CD4-positive, alpha-beta memory T cell (primary cell): ENCODE measurements around the gene PKN1. TPM values are rescaled to one million over a fixed set of nuclear protein-coding genes. Genes with fewer than 3 reads are reported as not detected.
"Not testable (repeated sequence)": the region's sequence is repeated elsewhere in the genome, so short reads cannot be mapped to it uniquely, and the experiment has no call there.

Experiments
- CTCF ChIA-PET: fragments of 350-600 bp; sonication (Branson Sonifier 250); formaldehyde crosslinking; loops from one replicate; lab custom pipeline; 2021; ENCODE audit warnings: inconsistent platforms; ENCODE audit not compliant: partially characterized antibody; lab: Charles Lee
- POLR2A ChIA-PET: fragments of 350-600 bp; sonication (Branson Sonifier 250); formaldehyde crosslinking; loops from one replicate; lab custom pipeline; 2021; ENCODE audit not compliant: partially characterized antibody; lab: Charles Lee
- DNase-seq, 5 donors: peaks; one replicate each; pipeline versions ENCODE4 v3.0.0 to v3.0.0-alpha.2; 2020 to 2022; ENCODE audit warnings: mixed read lengths in 1 of 5
- H3K27ac ChIP-seq: one replicate; pipeline ENCODE4 v1.7.0; 2013; ENCODE audit warnings: low read depth, low read length
- H3K27me3 ChIP-seq: 2 replicates; pipeline ENCODE4 v1.7.0; 2013; ENCODE audit warnings: mild to moderate bottlenecking, low read length, moderate library complexity; ENCODE audit not compliant: insufficient read depth
- H3K36me3 ChIP-seq: 2 replicates; pipeline ENCODE4 v1.7.0; 2013; ENCODE audit warnings: mild to moderate bottlenecking, low read length, moderate library complexity; ENCODE audit not compliant: insufficient read depth
- H3K4me1 ChIP-seq: 2 replicates; pipeline ENCODE4 v1.7.0; 2013; ENCODE audit warnings: mild to moderate bottlenecking, low read length, moderate library complexity; ENCODE audit not compliant: insufficient read depth
- H3K4me3 ChIP-seq, 2 donors: one replicate each; pipeline ENCODE4 v1.7.0; 2013; ENCODE audit warnings: low read length in 2 of 2, mild to moderate bottlenecking in 1 of 2
- H3K9me3 ChIP-seq, 2 donors: one replicate each; pipeline ENCODE4 v1.7.0; 2013; ENCODE audit warnings: low read length in 2 of 2, control low read depth in 1 of 2; ENCODE audit not compliant: control insufficient read depth in 1 of 2
- H3K27ac Mint-ChIP-seq, 7 donors: one replicate each; pipeline ENCODE4 v1.8.0; 2020 to 2021; ENCODE audit warnings: mixed read lengths in 7 of 7, mild to moderate bottlenecking in 6 of 7, inconsistent platforms in 3 of 7, moderate library complexity in 3 of 7
- H3K27me3 Mint-ChIP-seq, 2 donors: one replicate each; pipeline ENCODE4 v1.8.0; 2020 to 2021; ENCODE audit warnings: mixed read lengths in 2 of 2
- H3K36me3 Mint-ChIP-seq, 2 donors: one replicate each; pipeline ENCODE4 v1.8.0; 2020 to 2021; ENCODE audit warnings: mixed read lengths in 2 of 2, inconsistent platforms in 1 of 2, mild to moderate bottlenecking in 1 of 2
- H3K4me1 Mint-ChIP-seq, 4 donors: one replicate each; pipeline ENCODE4 v1.8.0; 2020 to 2021; ENCODE audit warnings: mixed read lengths in 4 of 4, mild to moderate bottlenecking in 1 of 4
- H3K4me3 Mint-ChIP-seq, 8 donors: one replicate each; pipeline ENCODE4 v1.8.0; 2020 to 2021; ENCODE audit warnings: mixed read lengths in 8 of 8, mild to moderate bottlenecking in 7 of 8, moderate library complexity in 6 of 8, inconsistent platforms in 3 of 8
- H3K9me3 Mint-ChIP-seq, 8 donors: one replicate each; pipeline ENCODE4 v1.8.0; 2020 to 2021; ENCODE audit warnings: mixed read lengths in 8 of 8, mild to moderate bottlenecking in 5 of 8, inconsistent platforms in 3 of 8, moderate library complexity in 1 of 8
- intact Hi-C: fragments of 100-400 bp; cut with micrococcal nuclease; formaldehyde crosslinking; loops from one replicate; pipeline ENCODE4 v1.15.1; 2023
- polyA plus RNA-seq, 2 donors: library from polyadenylated mRNA; unstranded; fragments of 300-500 nt; fragmentation: Illumina TruSeq; gene quantifications; one replicate each; pipeline ENCODE4 v1.2.3, GENCODE V29; 2021
- total RNA-seq, 2 experiments: library from RNA; stranded (reverse); gene quantifications; one replicate each; pipeline ENCODE4 v1.2.3, GENCODE V29; 2021

Gene PKN1
- total and polyA plus RNA-seq, 4 experiments from 2014 or later, result 41.5 to 205 (median 138) TPM

DNA sequence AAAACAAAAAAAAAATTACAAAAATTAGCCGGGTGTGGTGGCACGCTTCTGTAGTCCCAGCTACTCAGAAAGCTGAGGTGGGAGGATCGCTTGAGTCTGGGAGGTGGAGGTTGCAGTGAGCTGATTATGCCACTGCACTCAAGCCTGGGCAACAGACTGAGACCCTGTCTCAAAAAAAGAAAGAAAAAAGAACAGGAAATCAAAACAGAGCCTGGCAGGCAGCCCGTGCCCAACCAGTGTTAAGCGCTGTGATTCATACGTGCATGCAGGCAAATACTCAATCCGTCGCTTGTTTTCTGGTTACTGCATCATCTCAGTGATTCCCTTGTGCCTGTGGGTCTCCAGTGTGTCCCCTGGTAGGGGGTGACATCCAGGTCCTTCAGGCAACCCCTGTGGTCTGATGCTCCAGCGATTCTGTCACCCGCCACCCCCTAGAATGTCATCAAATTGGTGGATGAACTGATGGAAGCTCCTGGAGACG lies 32.1 kb upstream of the PKN1 start:
- peak overlapping the region in 1 of 8 donors; percentile 59 for H3K4me3 Mint-ChIP-seq
- H3K36me3 Mint-ChIP-seq, result peaks cover 54 to 68% of the 10 kb centered on the region in 2 donors

GRCh38 chr19:14401468-14402195 lies 31.5 kb upstream of the PKN1 start:
- H3K27me3 Mint-ChIP-seq, result no peaks in the 10 kb centered on the region
- CTCF ChIA-PET, result interaction anchor here (1.3 to 1.5 kb wide), 2 partner anchors 21 to 48 kb away, joined by 3 to 4 read pairs; partner anchors contain the start of gene ADGRE5
- Histone ChIP-seq H3K9me3 (no peaks in the 10 kb centered on the region), H3K27me3 (no peaks in the 10 kb centered on the region), H3K27ac (no peak overlapping the region), H3K4me3 (no peak overlapping the region), H3K36me3 (peaks cover 55% of the 10 kb centered on the region), H3K4me1 (peaks cover 10% of the 10 kb centered on the region)
- intact Hi-C loops, result no loop called here
- peak overlapping the region in 5 of 7 donors; percentile 13 to 94 (median 72) for H3K27ac Mint-ChIP-seq
- H3K4me1 Mint-ChIP-seq, result peaks cover 2 to 32% (median 5%) of the 10 kb centered on the region in 4 donors
- POLR2A ChIA-PET, result interaction anchor here (0.6 to 12.3 kb wide), 6 partner anchors 18 to 90 kb away, joined by 3 to 92 read pairs (median 4); partner anchors contain the start of genes ADGRE5 and DDX39A
- H3K36me3 Mint-ChIP-seq, result peaks cover 53 to 67% of the 10 kb centered on the region in 2 donors
- peak overlapping the region in 1 of 8 donors; percentile 59 for H3K4me3 Mint-ChIP-seq
- peaks cover 0 to 3% (median 0%) of the 10 kb centered on the region in 8 donors for H3K9me3 Mint-ChIP-seq
- DNase-seq, result no peak

More for the DNA sequence above, 32.1 kb upstream of the PKN1 start:
- Histone ChIP-seq H3K9me3 (no peaks in the 10 kb centered on the region), H3K4me3 (no peak overlapping the region), H3K36me3 (peaks cover 58% of the 10 kb centered on the region), H3K27me3 (no peaks in the 10 kb centered on the region), H3K27ac (no peak overlapping the region), H3K4me1 (peaks cover 6% of the 10 kb centered on the region)
- peaks cover 0 to 7% (median 0%) of the 10 kb centered on the region in 8 donors for H3K9me3 Mint-ChIP-seq
- H3K27ac Mint-ChIP-seq, result peak overlapping the region in 5 of 7 donors; percentile 44 to 94 (median 70)
- no peak for DNase-seq
- ChIA-PET POLR2A (interaction anchor here (0.6 to 12.3 kb wide), 7 partner anchors 18 to 89 kb away, joined by 3 to 92 read pairs (median 4); partner anchors contain the start of genes ADGRE5 and DDX39A), CTCF (interaction anchor here (1.5 kb wide), 1 partner anchor 48 kb away, joined by 4 read pairs; no protein-coding TSS in a partner anchor)
- intact Hi-C loops, result no loop called here
- H3K4me1 Mint-ChIP-seq, result peaks cover 0 to 26% (median under 1%) of the 10 kb centered on the region in 4 donors
- H3K27me3 Mint-ChIP-seq, result no peaks in the 10 kb centered on the region

- intact Hi-C loops, result no loop called here
- POLR2A ChIA-PET, result interaction anchor here (1.2 to 12.3 kb wide), 4 partner anchors 10 to 40 kb away, joined by 3 to 206 read pairs (median 94); partner anchors contain the start of gene ADGRE5
These were observed 30.6 kb upstream of the PKN1 start for GRCh38 chr19:14402332-14403144.

GRCh38 chr19:14403145-14403930 lies 29.8 kb upstream of the PKN1 start:
- Histone ChIP-seq H3K4me1 (peaks cover 12% of the 10 kb centered on the region), H3K36me3 (peaks cover 61% of the 10 kb centered on the region)
- peaks cover 49 to 72% of the 10 kb centered on the region in 2 donors for H3K36me3 Mint-ChIP-seq
- H3K27ac Mint-ChIP-seq, result peak overlapping the region in 3 of 7 donors; percentile 23 to 94 (median 42)
- H3K27me3 ChIP-seq, intact Hi-C loops, H3K4me3 ChIP-seq, H3K4me3 Mint-ChIP-seq, H3K27ac ChIP-seq, H3K9me3 ChIP-seq, H3K27me3 Mint-ChIP-seq: not testable (repeated sequence)
- peaks cover 0 to 10% (median 0%) of the 10 kb centered on the region in 8 donors for H3K9me3 Mint-ChIP-seq
- DNase-seq, result peak in 1 of 5 donors; percentile 0
- ChIA-PET POLR2A (interaction anchor here (1.2 to 9.4 kb wide), 6 partner anchors 10 to 267 kb away, joined by 3 to 206 read pairs (median 21); partner anchors contain the start of genes ADGRE5 and ASF1B), CTCF (interaction anchor here (0.6 to 6.0 kb wide), 5 partner anchors 20 to 266 kb away, joined by 3 to 121 read pairs (median 26); partner anchors contain the start of genes ADGRE5 and ASF1B)
- peaks cover 5 to 47% (median 7%) of the 10 kb centered on the region in 4 donors for H3K4me1 Mint-ChIP-seq

More at GRCh38 chr19:14402332-14403144, 30.6 kb upstream of the PKN1 start:
- Histone ChIP-seq H3K27me3 (no peaks in the 10 kb centered on the region), H3K27ac (no peak overlapping the region), H3K4me1 (peaks cover 12% of the 10 kb centered on the region), H3K36me3 (peaks cover 58% of the 10 kb centered on the region), H3K4me3 (no peak overlapping the region), H3K9me3 (no peaks in the 10 kb centered on the region)
- H3K9me3 Mint-ChIP-seq, result peaks cover 0 to 8% (median 0%) of the 10 kb centered on the region in 8 donors
- H3K36me3 Mint-ChIP-seq, result peaks cover 52 to 69% of the 10 kb centered on the region in 2 donors
- peak overlapping the region in 2 of 8 donors; percentile 26 to 43 for H3K4me3 Mint-ChIP-seq
- peaks cover 4 to 40% (median 5%) of the 10 kb centered on the region in 4 donors for H3K4me1 Mint-ChIP-seq
- DNase-seq, result no peak
- H3K27me3 Mint-ChIP-seq, result no peaks in the 10 kb centered on the region
- H3K27ac Mint-ChIP-seq, result peak overlapping the region in 5 of 7 donors; percentile 10 to 94 (median 48)
- CTCF ChIA-PET, result interaction anchor here (1.3 to 6.0 kb wide), 5 partner anchors 19 to 266 kb away, joined by 3 to 121 read pairs (median 26); partner anchors contain the start of genes ADGRE5 and ASF1B

DNA sequence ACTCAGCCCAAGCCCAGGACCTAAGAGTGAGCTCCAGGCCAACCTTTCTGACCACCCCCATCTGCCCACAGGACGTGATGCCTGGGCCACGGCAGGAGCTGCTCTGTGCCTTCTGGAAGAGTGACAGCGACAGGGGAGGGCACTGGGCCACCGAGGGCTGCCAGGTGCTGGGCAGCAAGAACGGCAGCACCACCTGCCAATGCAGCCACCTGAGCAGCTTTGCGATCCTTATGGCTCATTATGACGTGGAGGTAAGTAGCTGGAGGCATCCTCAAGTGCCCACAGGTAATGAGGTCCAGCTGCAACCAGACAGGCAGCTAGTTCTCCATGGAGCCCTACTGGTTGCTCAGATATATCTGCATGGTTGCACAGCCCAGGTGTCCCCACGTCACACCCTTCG lies 28.8 kb upstream of the PKN1 start:
- Mint-ChIP-seq H3K9me3 (peaks cover 0 to 14% (median 0%) of the 10 kb centered on the region in 8 donors), H3K36me3 (peaks cover 56 to 75% of the 10 kb centered on the region in 2 donors), H3K27ac (peak overlapping the region; percentile 15 to 94 (median 57)), H3K4me1 (peaks cover 6 to 56% (median 11%) of the 10 kb centered on the region in 4 donors), H3K4me3 (peak overlapping the region in 1 of 8 donors; percentile 25), H3K27me3 (no peaks in the 10 kb centered on the region)
- peaks cover 68% of the 10 kb centered on the region for H3K36me3 ChIP-seq
- ChIA-PET POLR2A (interaction anchor here (1.4 to 9.4 kb wide), 7 partner anchors 8 to 268 kb away, joined by 4 to 206 read pairs (median 24); partner anchors contain the start of genes ADGRE5, ASF1B and DDX39A), CTCF (interaction anchor here (0.6 to 6.0 kb wide), 8 partner anchors 11 to 267 kb away, joined by 3 to 121 read pairs (median 20); partner anchors contain the start of genes ADGRE5 and ASF1B)
- H3K27ac ChIP-seq, result no peak overlapping the region
- H3K9me3 ChIP-seq, result no peaks in the 10 kb centered on the region
- H3K4me1 ChIP-seq, result peaks cover 20% of the 10 kb centered on the region
- DNase-seq, result peak in 1 of 5 donors; percentile 45
- no peak overlapping the region for H3K4me3 ChIP-seq
- no peaks in the 10 kb centered on the region for H3K27me3 ChIP-seq
- intact Hi-C loops, result no loop called here
